Osteocyte (in vitro differentiated cells): ENCODE data around the gene PAIP2. TPM values are rescaled to one million over a fixed set of nuclear protein-coding genes. Genes with fewer than 3 reads are reported as not detected.

Experiments
- DNase-seq: peaks from one replicate; pipeline ENCODE4 v3.0.0; 2021; ENCODE audit warnings: mixed read lengths; ENCODE audit not compliant: unreplicated experiment; ENCODE audit errors: extremely low spot score
- H3K27ac Mint-ChIP-seq: one replicate; pipeline ENCODE4 v1.8.0; 2021; ENCODE audit warnings: mild to moderate bottlenecking, mixed read lengths; ENCODE audit not compliant: unreplicated experiment
- H3K27me3 Mint-ChIP-seq: one replicate; pipeline ENCODE4 v1.8.0; 2021; ENCODE audit warnings: mixed read lengths; ENCODE audit not compliant: unreplicated experiment
- H3K36me3 Mint-ChIP-seq: one replicate; pipeline ENCODE4 v1.8.0; 2021; ENCODE audit warnings: mixed read lengths; ENCODE audit not compliant: unreplicated experiment
- H3K4me1 Mint-ChIP-seq: one replicate; pipeline ENCODE4 v1.8.0; 2021; ENCODE audit warnings: mixed read lengths; ENCODE audit not compliant: unreplicated experiment
- H3K4me3 Mint-ChIP-seq: one replicate; pipeline ENCODE4 v1.8.0; 2021; ENCODE audit warnings: mild to moderate bottlenecking, moderate library complexity, mixed read lengths; ENCODE audit not compliant: unreplicated experiment
- H3K9me3 Mint-ChIP-seq: one replicate; pipeline ENCODE4 v1.8.0; 2021; ENCODE audit warnings: mixed read lengths; ENCODE audit not compliant: unreplicated experiment
- CTCF ChIP-seq: fragments of 200-600 bp; sonication (generic); IDR thresholded peaks from 2 replicates; pipeline ENCODE4 v1.5.0; 2021; ENCODE audit warnings: antibody characterized with exemption, mild to moderate bottlenecking, moderate library complexity
- total RNA-seq: library from RNA; stranded (reverse); gene quantifications from 2 replicates; pipeline ENCODE4 v1.2.1, GENCODE V29; 2021

PAIP2 gene
- total RNA-seq, 1 donor from 2014 or later = 71.8 TPM

- H3K36me3 Mint-ChIP-seq = no peaks in the 10 kb centered on the region
- no peak overlapping the region for H3K4me3 Mint-ChIP-seq
- no peak overlapping the region for H3K27ac Mint-ChIP-seq
- H3K27me3 Mint-ChIP-seq = no peaks in the 10 kb centered on the region
- H3K4me1 Mint-ChIP-seq = peaks cover 8% of the 10 kb centered on the region
- no peak for DNase-seq
- H3K9me3 Mint-ChIP-seq = no peaks in the 10 kb centered on the region
- no peak for TF ChIP-seq CTCF
Measured at GRCh38 chr5:139382807-139383206, 41.2 kb downstream of the PAIP2 start.

- Mint-ChIP-seq H3K4me1 (peaks cover 12% of the 10 kb centered on the region), H3K9me3 (no peaks in the 10 kb centered on the region), H3K4me3 (no peak within 1 kb of the TSS), H3K27me3 (no peaks in the 10 kb centered on the region), H3K36me3 (no peaks in the 10 kb centered on the region), H3K27ac (no peak within 1 kb of the TSS)
- TF ChIP-seq CTCF = no peak
- DNase-seq = no peak
Measured at GRCh38 chr5:139383275-139383992, 41.8 kb downstream of the PAIP2 start, which contains the start of gene SLC23A1. TSS of gene SLC23A1 (minus strand) at chr5:139383297. CDS start at chr5:139383253, 44 bp downstream.

GRCh38 chr5:139383993-139384590 lies 42.4 kb downstream of the PAIP2 start:
- DNase-seq = no peak
- Mint-ChIP-seq H3K4me3 (no peak overlapping the region), H3K4me1 (peaks cover 12% of the 10 kb centered on the region), H3K27me3 (no peaks in the 10 kb centered on the region), H3K27ac (no peak overlapping the region), H3K36me3 (no peaks in the 10 kb centered on the region), H3K9me3 (no peaks in the 10 kb centered on the region)
- no peak for TF ChIP-seq CTCF

GRCh38 chr5:139384591-139385051 lies 43.0 kb downstream of the PAIP2 start:
- no peaks in the 10 kb centered on the region for H3K36me3 Mint-ChIP-seq
- H3K4me3 Mint-ChIP-seq = no peak overlapping the region
- DNase-seq = no peak
- no peaks in the 10 kb centered on the region for H3K27me3 Mint-ChIP-seq
- peaks cover 12% of the 10 kb centered on the region for H3K4me1 Mint-ChIP-seq
- no peaks in the 10 kb centered on the region for H3K9me3 Mint-ChIP-seq
- no peak for TF ChIP-seq CTCF
- H3K27ac Mint-ChIP-seq = no peak overlapping the region
